PC-3 (cell line): Measurements from ENCODE around the gene TNK2.

ENCODE experiments used
- EZH2 ChIP-seq: fragments of 300-600 bp; sonication (generic); IDR thresholded peaks from one replicate; pipeline ENCODE4 v1.6.1; 2017; ENCODE audit warnings: antibody characterized with exemption, mild to moderate bottlenecking, low read length; ENCODE audit not compliant: unreplicated experiment
- EZH2phosphoT487 ChIP-seq: fragments of 300-600 bp; sonication (generic); IDR thresholded peaks from 2 replicates; pipeline ENCODE4 v1.6.1; 2018; ENCODE audit warnings: mild to moderate bottlenecking, antibody characterized with exemption, low read length, borderline replicate concordance
- TF ChIP-seq, protein P1 (sequence below): fragments of 300-600 bp; sonication (generic); conservative IDR thresholded peaks from 2 replicates; pipeline ENCODE4 v1.5.1; 2017; ENCODE audit warnings: antibody characterized with exemption, low read depth, mild to moderate bottlenecking, low read length

DNA sequence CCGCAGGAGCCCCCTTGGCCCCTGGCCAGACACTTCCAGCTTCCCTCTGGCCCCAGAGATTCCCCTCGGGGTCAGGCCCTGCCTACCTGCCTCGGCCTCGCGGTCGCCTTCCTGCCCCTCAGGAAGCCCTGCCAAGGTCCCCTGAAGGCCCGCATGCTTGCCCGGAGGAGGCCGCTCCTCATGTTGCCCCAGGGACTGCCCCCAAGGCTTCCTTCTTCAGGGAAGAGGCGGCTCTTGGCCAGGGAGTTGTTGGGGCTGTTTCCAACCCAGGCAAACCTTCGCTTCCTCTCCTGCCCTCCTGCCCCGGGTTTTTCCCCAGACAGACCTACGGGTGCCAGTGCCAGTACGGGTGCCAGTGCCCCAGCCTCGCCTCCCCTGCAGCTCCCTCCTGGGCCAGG, 83.2 kb downstream of the TNK2 start:
- TF ChIP-seq, protein P1, sequence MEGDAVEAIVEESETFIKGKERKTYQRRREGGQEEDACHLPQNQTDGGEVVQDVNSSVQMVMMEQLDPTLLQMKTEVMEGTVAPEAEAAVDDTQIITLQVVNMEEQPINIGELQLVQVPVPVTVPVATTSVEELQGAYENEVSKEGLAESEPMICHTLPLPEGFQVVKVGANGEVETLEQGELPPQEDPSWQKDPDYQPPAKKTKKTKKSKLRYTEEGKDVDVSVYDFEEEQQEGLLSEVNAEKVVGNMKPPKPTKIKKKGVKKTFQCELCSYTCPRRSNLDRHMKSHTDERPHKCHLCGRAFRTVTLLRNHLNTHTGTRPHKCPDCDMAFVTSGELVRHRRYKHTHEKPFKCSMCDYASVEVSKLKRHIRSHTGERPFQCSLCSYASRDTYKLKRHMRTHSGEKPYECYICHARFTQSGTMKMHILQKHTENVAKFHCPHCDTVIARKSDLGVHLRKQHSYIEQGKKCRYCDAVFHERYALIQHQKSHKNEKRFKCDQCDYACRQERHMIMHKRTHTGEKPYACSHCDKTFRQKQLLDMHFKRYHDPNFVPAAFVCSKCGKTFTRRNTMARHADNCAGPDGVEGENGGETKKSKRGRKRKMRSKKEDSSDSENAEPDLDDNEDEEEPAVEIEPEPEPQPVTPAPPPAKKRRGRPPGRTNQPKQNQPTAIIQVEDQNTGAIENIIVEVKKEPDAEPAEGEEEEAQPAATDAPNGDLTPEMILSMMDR, result no peak
- TF ChIP-seq EZH2, result no peak
- no peak for TF ChIP-seq EZH2phosphoT487
